BE2C (cell line): ENCODE results near the gene FAM118A.

Experiments used
- DNase-seq: peaks from one replicate; pipeline ENCODE4 v3.0.0-alpha.2; 2020
- H3K27me3 ChIP-seq: fragments of 250-450 bp; sonication (Bioruptor Pico); 2 replicates; pipeline ENCODE4 v1.5.1; 2020; ENCODE audit warnings: mild to moderate bottlenecking
- H3K36me3 ChIP-seq: fragments of 250-450 bp; sonication (Bioruptor Pico); 2 replicates; pipeline ENCODE4 v1.5.1; 2020; ENCODE audit warnings: mild to moderate bottlenecking
- H3K4me1 ChIP-seq: fragments of 250-450 bp; sonication (Bioruptor Pico); 2 replicates; pipeline ENCODE4 v1.5.1; 2020
- H3K4me3 ChIP-seq: 2 replicates; pipeline ENCODE4 v1.5.1; 2011; ENCODE audit warnings: low read depth, low read length
- H3K9me3 ChIP-seq: fragments of 250-450 bp; sonication (Bioruptor Pico); 2 replicates; pipeline ENCODE4 v1.5.1; 2020
- CTCF ChIP-seq: IDR thresholded peaks from 2 replicates; pipeline ENCODE4 v1.5.1; 2012; ENCODE audit warnings: mild to moderate bottlenecking, low read depth, low read length

FAM118A gene

GRCh38 chr22:45330548-45330947 lies 20.8 kb downstream of the FAM118A start:
- no peaks in the 10 kb centered on the region for H3K9me3 ChIP-seq
- H3K4me3 ChIP-seq: no peak overlapping the region
- no peak for DNase-seq
- TF ChIP-seq CTCF: no peak
- H3K36me3 ChIP-seq: peaks cover 70% of the 10 kb centered on the region
- H3K27me3 ChIP-seq: no peaks in the 10 kb centered on the region
- peaks cover 10% of the 10 kb centered on the region for H3K4me1 ChIP-seq

GRCh38 chr22:45331486-45331885 lies 21.8 kb downstream of the FAM118A start:
- Histone ChIP-seq H3K9me3 (no peaks in the 10 kb centered on the region), H3K36me3 (peaks cover 73% of the 10 kb centered on the region), H3K27me3 (no peaks in the 10 kb centered on the region), H3K4me1 (peaks cover 10% of the 10 kb centered on the region), H3K4me3 (no peak overlapping the region)
- TF ChIP-seq CTCF: no peak
- no peak for DNase-seq

- DNase-seq: no peak
- no peak for TF ChIP-seq CTCF
- H3K36me3 ChIP-seq: peaks cover 77% of the 10 kb centered on the region
Measured at GRCh38 chr22:45332001-45332400, 22.3 kb downstream of the FAM118A start.

GRCh38 chr22:45334068-45334467 lies 24.3 kb downstream of the FAM118A start:
- Histone ChIP-seq H3K36me3 (peaks cover 71% of the 10 kb centered on the region), H3K9me3 (no peaks in the 10 kb centered on the region), H3K4me1 (peaks cover 5% of the 10 kb centered on the region), H3K4me3 (no peak overlapping the region), H3K27me3 (no peaks in the 10 kb centered on the region)
- no peak for TF ChIP-seq CTCF
- no peak for DNase-seq

More at GRCh38 chr22:45332001-45332400, 22.3 kb downstream of the FAM118A start:
- peaks cover 10% of the 10 kb centered on the region for H3K4me1 ChIP-seq
- no peaks in the 10 kb centered on the region for H3K9me3 ChIP-seq
- no peaks in the 10 kb centered on the region for H3K27me3 ChIP-seq
- H3K4me3 ChIP-seq: no peak overlapping the region

- H3K4me1 ChIP-seq: peaks cover under 1% of the 10 kb centered on the region
- H3K27me3 ChIP-seq: no peaks in the 10 kb centered on the region
- no peaks in the 10 kb centered on the region for H3K9me3 ChIP-seq
- no peak for DNase-seq
- H3K36me3 ChIP-seq: peaks cover 69% of the 10 kb centered on the region
- H3K4me3 ChIP-seq: no peak overlapping the region
- no peak for TF ChIP-seq CTCF
Measured at GRCh38 chr22:45334528-45334927, 24.8 kb downstream of the FAM118A start.

GRCh38 chr22:45335021-45335818 lies 25.5 kb downstream of the FAM118A start:
- DNase-seq: peak; percentile 65
- Histone ChIP-seq H3K27me3 (no peaks in the 10 kb centered on the region), H3K9me3 (no peaks in the 10 kb centered on the region), H3K36me3 (peaks cover 72% of the 10 kb centered on the region), H3K4me3 (no peak overlapping the region), H3K4me1 (no peaks in the 10 kb centered on the region; the same call in 1 of the 2 replicates)
- TF ChIP-seq CTCF: peak; percentile 46
